Keratinocyte (primary cell): ENCODE results near the gene ALCAM. TPM values are rescaled to one million over a fixed set of nuclear protein-coding genes. Genes with fewer than 3 reads are reported as not detected.

Experiments
- DNase-seq: peaks from one replicate; pipeline ENCODE4 v3.0.0-alpha.2; 2011; ENCODE audit warnings: low read depth, missing footprints, low spot score
- FAIRE-seq: peaks from 2 replicates; lab custom pipeline; 2011; peaks lifted over from hg19 to GRCh38; lab: Jason Lieb, UNC
- H2AFZ ChIP-seq: 2 replicates; pipeline ENCODE4 v1.6.0; 2012; ENCODE audit warnings: low read length, control low read depth, inconsistent platforms; ENCODE audit not compliant: control insufficient read depth
- H3K27ac ChIP-seq: 2 replicates; pipeline ENCODE4 v1.5.1; 2011; ENCODE audit warnings: low read length; ENCODE audit not compliant: control insufficient read depth, insufficient read depth
- H3K27me3 ChIP-seq: 3 replicates; pipeline ENCODE4 v1.6.0; 2011; ENCODE audit warnings: low read length; ENCODE audit not compliant: control insufficient read depth, insufficient read depth; ENCODE audit errors: extremely low read depth
- H3K36me3 ChIP-seq, 2 experiments: 2 replicates in 1 of 2; 3 replicates in 1 of 2; pipeline ENCODE4 v1.5.1; 2011; ENCODE audit warnings: low read length in 2 of 2, mild to moderate bottlenecking in 1 of 2; ENCODE audit not compliant: control insufficient read depth in 2 of 2, insufficient read depth in 2 of 2; ENCODE audit errors: extremely low read depth in 1 of 2
- H3K4me1 ChIP-seq: 3 replicates; pipeline ENCODE4 v1.5.1; 2011; ENCODE audit warnings: low read length; ENCODE audit not compliant: control insufficient read depth, insufficient read depth; ENCODE audit errors: extremely low read depth
- H3K4me2 ChIP-seq: 3 replicates; pipeline ENCODE4 v1.6.0; 2011; ENCODE audit warnings: low read depth, low read length; ENCODE audit not compliant: control insufficient read depth, insufficient read depth; ENCODE audit errors: extremely low read depth
- H3K4me3 ChIP-seq, 3 experiments: fragments of 200-600 bp in 1 of 3; sonication (generic) in 1 of 3; 2 replicates in 2 of 3; 3 replicates in 1 of 3; pipeline ENCODE4 v1.5.1; 2011 to 2016; ENCODE audit warnings: low read length in 3 of 3, mild to moderate bottlenecking in 3 of 3, control low read depth in 2 of 3, inconsistent platforms in 1 of 3, low read depth in 1 of 3, mixed read lengths in 1 of 3, mixed run types in 1 of 3, moderate library complexity in 1 of 3; ENCODE audit not compliant: control insufficient read depth in 2 of 3, insufficient read depth in 2 of 3; ENCODE audit errors: extremely low read depth in 1 of 3
- H3K79me2 ChIP-seq: 2 replicates; pipeline ENCODE4 v1.6.0; 2012; ENCODE audit warnings: low read length; ENCODE audit not compliant: control insufficient read depth, insufficient read depth
- H3K9ac ChIP-seq: 3 replicates; pipeline ENCODE4 v1.6.0; 2011; ENCODE audit warnings: low read length; ENCODE audit not compliant: control insufficient read depth, insufficient read depth; ENCODE audit errors: extremely low read depth
- H3K9me1 ChIP-seq: 3 replicates; pipeline ENCODE4 v1.6.0; 2011; ENCODE audit warnings: low read length; ENCODE audit not compliant: control insufficient read depth, insufficient read depth; ENCODE audit errors: extremely low read depth
- H3K9me3 ChIP-seq: 2 replicates; pipeline ENCODE4 v1.5.1; 2012; ENCODE audit warnings: low read depth, low read length; ENCODE audit not compliant: control insufficient read depth
- H4K20me1 ChIP-seq: 3 replicates; pipeline ENCODE4 v1.6.0; 2011; ENCODE audit warnings: low read length; ENCODE audit not compliant: control insufficient read depth, insufficient read depth; ENCODE audit errors: extremely low read depth
- CTCF ChIP-seq, 3 experiments: IDR thresholded peaks in 1 of 3; conservative IDR thresholded peaks in 1 of 3; optimal IDR thresholded peaks in 1 of 3; 2 replicates in 2 of 3; 3 replicates in 1 of 3; pipeline versions ENCODE3 to v1.5.1; 2011; ENCODE audit warnings: low read length in 3 of 3, mild to moderate bottlenecking in 3 of 3, moderate library complexity in 2 of 3, control low read depth in 1 of 3, inconsistent platforms in 1 of 3; ENCODE audit not compliant: insufficient read depth in 2 of 3; ENCODE audit errors: extremely low read depth in 1 of 3
- EZH2 ChIP-seq: IDR thresholded peaks from one replicate; pipeline ENCODE4 v1.6.1; 2012; ENCODE audit warnings: inconsistent platforms, mild to moderate bottlenecking, low read length, moderate library complexity
- dilution Hi-C: fragments of 300-500 bp; cut with MboI; formaldehyde crosslinking; loops from one replicate; pipeline ENCODE4 v1.7.0; 2020; ENCODE audit warnings: low sequenced_read_pairs; ENCODE audit not compliant: extremely low pct_ligation_motif_present
- polyA plus RNA-seq, 5 experiments: library from polyadenylated mRNA; depleted of rRNA in 3 of 5; stranded (reverse) in 3 of 5; stranded (forward) in 1 of 5; unstranded in 1 of 5; fragments of >200 nt; gene quantifications; 1 replicate in 1 of 5; 2 replicates in 3 of 5; 3 replicates in 1 of 5; pipeline versions ENCODE4 v1.2.1 to v1.2.3, GENCODE V29; 2011 to 2012; ENCODE audit warnings: missing spikeins in 2 of 5, low read depth in 1 of 5, low replicate concordance in 1 of 5

The ALCAM gene
- polyA plus RNA-seq, 1 donor (not counting 4 experiments of a cell fraction or from before 2014, with no cell fraction given): 71.3 TPM

- DNase-seq: no peak
- H3K36me3 ChIP-seq: peaks cover 1 to 3% of the 10 kb centered on the region in 2 experiments
- FAIRE-seq: no peak
Observed at GRCh38 chr3:105572501-105572900, 205.8 kb downstream of the ALCAM start.

GRCh38 chr3:105579439-105579838, 212.7 kb downstream of the ALCAM start:
- TF ChIP-seq EZH2 (no peak), CTCF (optimal IDR thresholded peaks at IDR 0.05 in 1 of 3, IDR thresholded peaks at IDR 0.05 in 1 of 3, conservative IDR thresholded peaks at IDR 0.05 in 1 of 3; ENCODE audit: extremely low read depth in 1 of 3, insufficient read depth in 2 of 3, low read length in 3 of 3) (no peak)
- H3K4me2 ChIP-seq: no peak overlapping the region
- dilution Hi-C loops: no loop called here

More at GRCh38 chr3:105572501-105572900, 205.8 kb downstream of the ALCAM start:
- Histone ChIP-seq H3K9me1 (no peaks in the 10 kb centered on the region), H3K4me1 (no peaks in the 10 kb centered on the region), H3K4me2 (no peak overlapping the region), H3K9me3 (no peaks in the 10 kb centered on the region), H2AFZ (no peak overlapping the region), H3K4me3 (no peak overlapping the region), H3K27me3 (no peaks in the 10 kb centered on the region), H3K9ac (no peak overlapping the region), H4K20me1 (no peaks in the 10 kb centered on the region), H3K27ac (no peak overlapping the region), H3K79me2 (no peaks in the 10 kb centered on the region)
- no peak for TF ChIP-seq EZH2
- TF ChIP-seq CTCF (optimal IDR thresholded peaks at IDR 0.05 in 1 of 3, IDR thresholded peaks at IDR 0.05 in 1 of 3, conservative IDR thresholded peaks at IDR 0.05 in 1 of 3; ENCODE audit: extremely low read depth in 1 of 3, insufficient read depth in 2 of 3, low read length in 3 of 3): no peak
- dilution Hi-C loops: no loop called here

More at GRCh38 chr3:105579439-105579838, 212.7 kb downstream of the ALCAM start:
- Histone ChIP-seq H3K36me3 (no peaks in the 10 kb centered on the region), H3K9me3 (peaks cover 3% of the 10 kb centered on the region), H2AFZ (no peak overlapping the region), H3K4me3 (no peak overlapping the region), H3K27me3 (no peaks in the 10 kb centered on the region), H3K27ac (no peak overlapping the region), H3K9me1 (no peaks in the 10 kb centered on the region), H3K79me2 (no peaks in the 10 kb centered on the region), H3K9ac (no peak overlapping the region), H3K4me1 (peaks cover 6% of the 10 kb centered on the region), H4K20me1 (no peaks in the 10 kb centered on the region)
- DNase-seq (no peak), FAIRE-seq (no peak)
